Measurements from ENCODE around the gene GPR153. TPM values are rescaled to one million over a fixed set of nuclear protein-coding genes. Genes with fewer than 3 reads are reported as not detected.

The GPR153 gene
- total RNA-seq, 1 donor from 2014 or later, result 25.0 TPM

- Mint-ChIP-seq H3K4me1 (peaks cover 71% of the 10 kb centered on the region), H3K27ac (peak overlapping the region; percentile 86), H3K36me3 (no peaks in the 10 kb centered on the region), H3K4me3 (no peak overlapping the region), H3K27me3 (ENCODE audit: low read depth) (no peaks in the 10 kb centered on the region), H3K9me3 (no peaks in the 10 kb centered on the region)
- DNase-seq (ENCODE audit: low spot score in 2 of 2, unreplicated experiment in 2 of 2), result no peak
- TF ChIP-seq CTCF (IDR thresholded peaks at IDR 0.05; ENCODE audit: unreplicated experiment), result no peak
These were observed 9.5 kb upstream of the GPR153 start for GRCh38 chr1:6270401-6270800.

- peak overlapping the region; percentile 13 for H3K4me3 Mint-ChIP-seq
- H3K4me1 Mint-ChIP-seq, result peaks cover 71% of the 10 kb centered on the region
- H3K27ac Mint-ChIP-seq, result peak overlapping the region; percentile 86
- H3K36me3 Mint-ChIP-seq, result no peaks in the 10 kb centered on the region
- no peaks in the 10 kb centered on the region for H3K9me3 Mint-ChIP-seq
- H3K27me3 Mint-ChIP-seq (ENCODE audit: low read depth), result no peaks in the 10 kb centered on the region
- TF ChIP-seq CTCF (IDR thresholded peaks at IDR 0.05; ENCODE audit: unreplicated experiment), result no peak
- DNase-seq (ENCODE audit: low spot score in 2 of 2, unreplicated experiment in 2 of 2), result no peak
These were observed 9.0 kb upstream of the GPR153 start for GRCh38 chr1:6269720-6270400.

GRCh38 chr1:6269296-6269695, 8.4 kb upstream of the GPR153 start:
- no peaks in the 10 kb centered on the region for H3K36me3 Mint-ChIP-seq
- no peaks in the 10 kb centered on the region for H3K9me3 Mint-ChIP-seq
- no peak for TF ChIP-seq CTCF (IDR thresholded peaks at IDR 0.05; ENCODE audit: unreplicated experiment)
- DNase-seq (ENCODE audit: low spot score in 2 of 2, unreplicated experiment in 2 of 2), result no peak
- no peaks in the 10 kb centered on the region for H3K27me3 Mint-ChIP-seq (ENCODE audit: low read depth)
- H3K4me1 Mint-ChIP-seq, result peaks cover 71% of the 10 kb centered on the region
- H3K27ac Mint-ChIP-seq, result peak overlapping the region; percentile 86
- peak overlapping the region; percentile 13 for H3K4me3 Mint-ChIP-seq

- Mint-ChIP-seq H3K9me3 (no peaks in the 10 kb centered on the region), H3K36me3 (no peaks in the 10 kb centered on the region), H3K27ac (no peak overlapping the region), H3K4me1 (peaks cover 68% of the 10 kb centered on the region), H3K27me3 (ENCODE audit: low read depth) (no peaks in the 10 kb centered on the region), H3K4me3 (no peak overlapping the region)
- no peak for DNase-seq (ENCODE audit: low spot score in 2 of 2, unreplicated experiment in 2 of 2)
- no peak for TF ChIP-seq CTCF (IDR thresholded peaks at IDR 0.05; ENCODE audit: unreplicated experiment)
These were observed 7.5 kb upstream of the GPR153 start for GRCh38 chr1:6268415-6268814.

- Mint-ChIP-seq H3K36me3 (no peaks in the 10 kb centered on the region), H3K9me3 (no peaks in the 10 kb centered on the region), H3K4me1 (peaks cover 61% of the 10 kb centered on the region), H3K4me3 (no peak overlapping the region), H3K27ac (no peak overlapping the region), H3K27me3 (ENCODE audit: low read depth) (no peaks in the 10 kb centered on the region)
- DNase-seq (ENCODE audit: low spot score in 2 of 2, unreplicated experiment in 2 of 2), result no peak
- TF ChIP-seq CTCF (IDR thresholded peaks at IDR 0.05; ENCODE audit: unreplicated experiment), result no peak
These were observed 6.9 kb upstream of the GPR153 start for GRCh38 chr1:6267686-6268322.
